Liver (tissue), 3 donors: ENCODE measurements around the gene HOXC6.

Source experiments
- EGR1 ChIP-seq, 2 donors: IDR thresholded peaks; 2 replicates each; pipeline ENCODE4 v1.6.1; 2016 to 2018; ENCODE audit warnings: antibody characterized with exemption in 2 of 2, low read depth in 2 of 2
- FOXA1 ChIP-seq: IDR thresholded peaks from 2 replicates; pipeline ENCODE4 v1.6.1; 2016; ENCODE audit warnings: antibody characterized with exemption
- GABPA ChIP-seq, 2 donors: IDR thresholded peaks in 1 of 2; conservative IDR thresholded peaks in 1 of 2; 2 replicates each; pipeline ENCODE4 v1.6.1; 2016; ENCODE audit warnings: antibody characterized with exemption in 2 of 2, mild to moderate bottlenecking in 1 of 2, moderate library complexity in 1 of 2
- HNF4A ChIP-seq, 2 donors: conservative IDR thresholded peaks; 2 replicates each; pipeline ENCODE4 v1.6.1; 2016; ENCODE audit warnings: antibody characterized with exemption in 2 of 2, mild to moderate bottlenecking in 2 of 2
- HNF4G ChIP-seq: IDR thresholded peaks from 2 replicates; pipeline ENCODE4 v1.6.1; 2016; ENCODE audit warnings: antibody characterized with exemption
- JUND ChIP-seq, 2 donors: IDR thresholded peaks; 2 replicates each; pipeline ENCODE4 v1.6.1; 2016; ENCODE audit warnings: antibody characterized with exemption in 2 of 2
- MAX ChIP-seq: IDR thresholded peaks from 2 replicates; pipeline ENCODE4 v1.6.1; 2016; ENCODE audit warnings: antibody characterized with exemption
- RAD21 ChIP-seq, 2 donors: IDR thresholded peaks; 2 replicates each; pipeline ENCODE4 v1.6.1; 2016; ENCODE audit warnings: antibody characterized with exemption in 2 of 2, mild to moderate bottlenecking in 2 of 2
- REST ChIP-seq: IDR thresholded peaks from 2 replicates; pipeline ENCODE4 v1.6.1; 2016; ENCODE audit warnings: antibody characterized with exemption, mild to moderate bottlenecking
- TAF1 ChIP-seq: conservative IDR thresholded peaks from 2 replicates; pipeline ENCODE4 v1.6.1; 2016; ENCODE audit warnings: antibody characterized with exemption, mild to moderate bottlenecking
- YY1 ChIP-seq: IDR thresholded peaks from 2 replicates; pipeline ENCODE4 v1.6.1; 2016; ENCODE audit warnings: antibody characterized with exemption, mild to moderate bottlenecking
- TF ChIP-seq, protein P1 (sequence below): fragments of 150-350 bp; IDR thresholded peaks from 2 replicates; pipeline ENCODE4 v1.5.1; 2017; ENCODE audit warnings: improper control_type of control experiment, low read depth, low read length; ENCODE audit not compliant: missing input control
- TF ChIP-seq, protein P2 (sequence below): IDR thresholded peaks from 2 replicates; pipeline ENCODE4 v1.6.1; 2016; ENCODE audit warnings: antibody characterized with exemption
- TF ChIP-seq, protein P3 (sequence below): IDR thresholded peaks from 2 replicates; pipeline ENCODE4 v1.6.1; 2016; ENCODE audit warnings: antibody characterized with exemption
- donor health status: healthy.
- donor health status: healthy.

GRCh38 chr12:54059668-54060067 is 31.4 kb downstream of the HOXC6 start:
- TF ChIP-seq, protein P1, sequence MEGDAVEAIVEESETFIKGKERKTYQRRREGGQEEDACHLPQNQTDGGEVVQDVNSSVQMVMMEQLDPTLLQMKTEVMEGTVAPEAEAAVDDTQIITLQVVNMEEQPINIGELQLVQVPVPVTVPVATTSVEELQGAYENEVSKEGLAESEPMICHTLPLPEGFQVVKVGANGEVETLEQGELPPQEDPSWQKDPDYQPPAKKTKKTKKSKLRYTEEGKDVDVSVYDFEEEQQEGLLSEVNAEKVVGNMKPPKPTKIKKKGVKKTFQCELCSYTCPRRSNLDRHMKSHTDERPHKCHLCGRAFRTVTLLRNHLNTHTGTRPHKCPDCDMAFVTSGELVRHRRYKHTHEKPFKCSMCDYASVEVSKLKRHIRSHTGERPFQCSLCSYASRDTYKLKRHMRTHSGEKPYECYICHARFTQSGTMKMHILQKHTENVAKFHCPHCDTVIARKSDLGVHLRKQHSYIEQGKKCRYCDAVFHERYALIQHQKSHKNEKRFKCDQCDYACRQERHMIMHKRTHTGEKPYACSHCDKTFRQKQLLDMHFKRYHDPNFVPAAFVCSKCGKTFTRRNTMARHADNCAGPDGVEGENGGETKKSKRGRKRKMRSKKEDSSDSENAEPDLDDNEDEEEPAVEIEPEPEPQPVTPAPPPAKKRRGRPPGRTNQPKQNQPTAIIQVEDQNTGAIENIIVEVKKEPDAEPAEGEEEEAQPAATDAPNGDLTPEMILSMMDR: no peak
- TF ChIP-seq HNF4A (conservative IDR thresholded peaks at IDR 0.05) (no peak), YY1 (no peak), REST (no peak), TAF1 (no peak), MAX (no peak), FOXA1 (no peak), EGR1 (IDR thresholded peaks at IDR 0.05; ENCODE audit: low read depth in 2 of 2) (no peak), GABPA (IDR thresholded peaks at IDR 0.05 in 1 of 2, conservative IDR thresholded peaks at IDR 0.05 in 1 of 2) (no peak), RAD21 (IDR thresholded peaks at IDR 0.05) (no peak), JUND (IDR thresholded peaks at IDR 0.05) (no peak), HNF4G (no peak)
- TF ChIP-seq, protein P2, sequence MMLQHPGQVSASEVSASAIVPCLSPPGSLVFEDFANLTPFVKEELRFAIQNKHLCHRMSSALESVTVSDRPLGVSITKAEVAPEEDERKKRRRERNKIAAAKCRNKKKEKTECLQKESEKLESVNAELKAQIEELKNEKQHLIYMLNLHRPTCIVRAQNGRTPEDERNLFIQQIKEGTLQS: no peak
- TF ChIP-seq, protein P3, sequence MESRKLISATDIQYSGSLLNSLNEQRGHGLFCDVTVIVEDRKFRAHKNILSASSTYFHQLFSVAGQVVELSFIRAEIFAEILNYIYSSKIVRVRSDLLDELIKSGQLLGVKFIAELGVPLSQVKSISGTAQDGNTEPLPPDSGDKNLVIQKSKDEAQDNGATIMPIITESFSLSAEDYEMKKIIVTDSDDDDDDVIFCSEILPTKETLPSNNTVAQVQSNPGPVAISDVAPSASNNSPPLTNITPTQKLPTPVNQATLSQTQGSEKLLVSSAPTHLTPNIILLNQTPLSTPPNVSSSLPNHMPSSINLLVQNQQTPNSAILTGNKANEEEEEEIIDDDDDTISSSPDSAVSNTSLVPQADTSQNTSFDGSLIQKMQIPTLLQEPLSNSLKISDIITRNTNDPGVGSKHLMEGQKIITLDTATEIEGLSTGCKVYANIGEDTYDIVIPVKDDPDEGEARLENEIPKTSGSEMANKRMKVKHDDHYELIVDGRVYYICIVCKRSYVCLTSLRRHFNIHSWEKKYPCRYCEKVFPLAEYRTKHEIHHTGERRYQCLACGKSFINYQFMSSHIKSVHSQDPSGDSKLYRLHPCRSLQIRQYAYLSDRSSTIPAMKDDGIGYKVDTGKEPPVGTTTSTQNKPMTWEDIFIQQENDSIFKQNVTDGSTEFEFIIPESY: no peak
